SK-N-SH treated with all-trans-retinoic acid at 6 μM for 48 hours (cell line): ENCODE measurements around the gene EAPP.

Experiments used
- ARNTL ChIP-seq: fragments of 450-650 bp; formaldehyde crosslinking; IDR thresholded peaks from 2 replicates; pipeline ENCODE4 v1.5.0; 2020; ENCODE audit warnings: low read depth, mild to moderate bottlenecking, moderate library complexity, borderline replicate concordance
- BACH2 ChIP-seq: fragments of 250-450 bp; sonication (Bioruptor Pico); IDR thresholded peaks from 2 replicates; pipeline ENCODE4 v1.9.0; 2021; ENCODE audit warnings: mild to moderate bottlenecking, borderline replicate concordance
- CSRNP3 ChIP-seq: fragments of 250-450 bp; sonication (Bioruptor Pico); IDR thresholded peaks from 2 replicates; pipeline ENCODE4 v1.5.1; 2021; ENCODE audit warnings: mild to moderate bottlenecking, moderate library complexity
- ISL1 ChIP-seq: fragments of 250-450 bp; sonication (Bioruptor Pico); IDR thresholded peaks from 2 replicates; pipeline ENCODE4 v2.1.2; 2022; ENCODE audit warnings: mild to moderate bottlenecking, moderate library complexity
- PATZ1 ChIP-seq: fragments of 250-450 bp; sonication (Bioruptor Pico); IDR thresholded peaks from 2 replicates; pipeline ENCODE4 v1.8.0; 2020; ENCODE audit warnings: mild to moderate bottlenecking, moderate library complexity, borderline replicate concordance
- POU6F1 ChIP-seq: fragments of 250-450 bp; sonication (Bioruptor Pico); IDR thresholded peaks from 2 replicates; pipeline ENCODE4 v1.8.0; 2021; ENCODE audit warnings: low read depth, mild to moderate bottlenecking, moderate library complexity, borderline replicate concordance
- ZFP3 ChIP-seq: fragments of 250-450 bp; sonication (Bioruptor Pico); IDR thresholded peaks from 2 replicates; pipeline ENCODE4 v1.5.0; 2020; ENCODE audit warnings: mild to moderate bottlenecking, moderate library complexity
- ZFP30 ChIP-seq: fragments of 450-650 bp; formaldehyde crosslinking; IDR thresholded peaks from 2 replicates; pipeline ENCODE4 v1.5.0; 2022; ENCODE audit warnings: mild to moderate bottlenecking, moderate library complexity
- ZNF565 ChIP-seq: fragments of 450-650 bp; formaldehyde crosslinking; conservative IDR thresholded peaks from 2 replicates; pipeline ENCODE4 v1.5.0; 2020; ENCODE audit warnings: low read depth, mild to moderate bottlenecking, moderate library complexity
- TF ChIP-seq, protein P1 (sequence below): fragments of 250-450 bp; sonication (Bioruptor Pico); IDR thresholded peaks from 2 replicates; pipeline ENCODE4 v1.5.1; 2020; ENCODE audit warnings: low read depth, mild to moderate bottlenecking, moderate library complexity

DNA sequence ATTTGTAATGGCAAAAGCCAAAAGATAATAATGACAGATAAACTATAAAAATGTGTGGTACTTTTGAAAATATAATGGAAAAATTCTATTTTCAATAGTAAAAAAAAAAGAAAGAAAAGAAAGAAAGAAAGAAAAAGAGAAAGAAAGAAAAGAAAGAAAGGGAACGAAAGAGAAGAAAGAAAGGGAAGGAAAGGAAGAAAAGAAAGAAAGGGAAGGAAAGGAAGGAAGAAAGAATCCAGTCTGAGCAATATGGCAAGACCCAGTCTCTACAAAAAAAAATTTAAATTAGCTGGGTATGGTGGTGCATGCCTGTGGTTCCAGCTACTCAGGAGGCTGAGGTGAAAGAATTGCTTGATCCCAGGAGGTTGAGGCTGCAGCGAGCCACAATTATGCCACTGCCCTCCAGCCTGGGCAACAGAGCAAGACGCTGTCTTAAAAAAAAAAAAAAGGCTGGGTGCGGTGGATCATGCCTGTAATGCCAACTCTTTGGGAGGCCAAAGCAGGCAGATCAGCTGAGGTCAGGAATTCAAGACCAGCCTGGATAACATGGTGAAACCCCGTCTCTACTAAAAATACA, 38.4 kb downstream of the EAPP start:
- TF ChIP-seq POU6F1 (no peak), PATZ1 (CRISPR knock-in tag) (no peak), ZNF565 (no peak), CSRNP3 (CRISPR knock-in tag) (no peak), BACH2 (CRISPR knock-in tag) (no peak), ARNTL (CRISPR knock-in tag) (no peak), ZFP3 (no peak), ISL1 (no peak), ZFP30 (CRISPR knock-in tag) (no peak)
- TF ChIP-seq, protein P1, sequence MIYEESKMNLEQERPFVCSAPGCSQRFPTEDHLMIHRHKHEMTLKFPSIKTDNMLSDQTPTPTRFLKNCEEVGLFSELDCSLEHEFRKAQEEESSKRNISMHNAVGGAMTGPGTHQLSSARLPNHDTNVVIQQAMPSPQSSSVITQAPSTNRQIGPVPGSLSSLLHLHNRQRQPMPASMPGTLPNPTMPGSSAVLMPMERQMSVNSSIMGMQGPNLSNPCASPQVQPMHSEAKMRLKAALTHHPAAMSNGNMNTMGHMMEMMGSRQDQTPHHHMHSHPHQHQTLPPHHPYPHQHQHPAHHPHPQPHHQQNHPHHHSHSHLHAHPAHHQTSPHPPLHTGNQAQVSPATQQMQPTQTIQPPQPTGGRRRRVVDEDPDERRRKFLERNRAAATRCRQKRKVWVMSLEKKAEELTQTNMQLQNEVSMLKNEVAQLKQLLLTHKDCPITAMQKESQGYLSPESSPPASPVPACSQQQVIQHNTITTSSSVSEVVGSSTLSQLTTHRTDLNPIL: no peak
